NCI-H524 treated with DMSO at 0.1 percent for 48 hours (cell line): ENCODE data around the gene BTG1.

Experiments used
- DNase-seq: peaks from one replicate; lab custom pipeline; 2025; lab: John Stamatoyannopoulos, UW

BTG1 gene

DNA sequence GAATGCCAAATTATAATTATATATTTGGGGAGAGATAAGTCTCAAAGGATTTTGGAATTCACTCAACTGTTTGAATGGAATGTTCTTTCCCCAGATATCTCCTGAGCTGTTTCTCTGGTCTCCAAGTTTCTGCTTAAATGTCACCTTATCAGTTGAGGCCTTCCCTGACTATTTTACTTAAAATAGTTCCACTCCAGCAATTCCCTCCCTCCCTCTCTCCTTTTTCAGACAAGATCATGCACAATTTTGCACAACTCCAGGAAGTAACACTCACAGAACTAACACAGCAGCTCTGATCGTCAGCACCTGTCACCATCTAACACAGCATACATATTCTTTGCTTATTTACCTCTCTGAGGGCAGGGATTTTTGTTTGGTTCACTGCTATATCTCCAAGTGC, 12.5 kb downstream of the BTG1 start:
- no peak for DNase-seq

DNA sequence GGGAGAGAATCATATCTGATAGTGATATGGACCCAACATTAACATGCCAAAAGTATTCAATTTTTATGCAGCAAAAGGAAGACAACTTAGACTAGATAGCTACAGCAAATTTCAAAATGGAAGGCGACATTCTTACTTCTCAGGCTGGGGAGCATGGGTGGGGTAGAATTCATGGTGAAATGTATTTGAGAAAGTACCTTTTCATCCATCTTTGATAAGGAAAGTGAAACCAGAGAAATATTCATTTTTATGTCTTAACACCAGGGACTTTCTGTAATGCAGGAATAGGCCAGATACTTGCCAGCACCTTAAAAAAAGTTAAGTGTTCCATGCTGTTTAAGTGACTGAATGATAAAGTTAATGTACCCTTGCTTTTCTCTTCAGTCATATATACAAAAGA, 13.4 kb downstream of the BTG1 start:
- DNase-seq, result no peak

DNA sequence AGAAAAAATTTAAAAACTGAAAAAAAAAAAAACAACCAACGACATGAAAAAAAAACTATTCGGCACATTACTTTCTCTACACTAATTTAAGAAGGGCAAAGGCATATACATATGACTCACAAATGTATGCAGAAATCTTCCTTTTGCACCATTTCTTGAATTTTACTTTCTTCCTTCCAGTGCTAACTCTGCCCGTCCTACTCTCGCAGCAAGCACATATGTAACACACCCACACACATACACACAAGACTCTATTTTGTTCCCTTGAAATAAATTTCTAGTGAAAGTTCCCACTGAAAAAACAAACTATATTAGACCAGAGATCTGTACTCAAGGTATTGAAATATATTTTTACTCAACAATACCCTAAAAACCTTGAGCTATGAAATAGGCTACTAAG, 14.6 kb downstream of the BTG1 start:
- no peak for DNase-seq

DNA sequence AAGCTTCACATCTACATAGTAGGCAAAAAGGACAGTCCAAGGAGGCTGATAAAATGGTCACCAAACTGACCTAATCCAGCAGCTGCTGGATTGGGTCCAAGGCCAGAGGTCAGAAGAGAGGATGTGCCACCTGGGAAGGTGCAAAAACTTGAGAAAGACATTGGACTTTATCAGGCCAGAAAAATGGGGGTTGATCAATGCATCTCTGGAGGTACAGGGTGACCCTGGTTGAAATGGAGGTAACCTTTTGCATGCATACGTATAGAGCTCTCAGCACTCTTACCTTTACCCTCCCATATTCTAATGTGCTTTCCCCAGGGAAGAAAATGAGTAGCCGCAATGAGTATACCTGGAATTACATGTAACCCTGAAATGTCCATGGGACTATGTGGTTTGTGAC, 16.0 kb downstream of the BTG1 start:
- DNase-seq, result no peak

DNA sequence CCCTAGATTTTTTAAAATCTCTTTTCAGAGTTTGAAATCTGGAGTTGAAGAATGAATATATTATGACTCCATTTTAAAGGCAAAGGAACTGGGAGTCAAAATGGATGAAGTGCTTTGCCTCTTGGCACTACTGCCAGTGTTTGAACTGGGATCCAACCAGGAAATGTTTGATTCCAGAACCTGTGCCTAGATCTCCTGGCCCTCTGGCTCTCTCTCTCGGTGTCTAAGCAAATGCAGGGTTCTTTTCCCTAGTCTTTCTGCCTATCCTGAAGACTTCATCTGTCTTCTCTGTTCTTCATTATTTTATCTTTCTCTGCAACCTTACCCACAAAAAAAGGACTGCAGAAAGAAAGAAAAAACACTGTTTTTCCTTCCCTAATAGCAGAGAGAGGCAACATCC, 17.0 kb downstream of the BTG1 start:
- no peak for DNase-seq

DNA sequence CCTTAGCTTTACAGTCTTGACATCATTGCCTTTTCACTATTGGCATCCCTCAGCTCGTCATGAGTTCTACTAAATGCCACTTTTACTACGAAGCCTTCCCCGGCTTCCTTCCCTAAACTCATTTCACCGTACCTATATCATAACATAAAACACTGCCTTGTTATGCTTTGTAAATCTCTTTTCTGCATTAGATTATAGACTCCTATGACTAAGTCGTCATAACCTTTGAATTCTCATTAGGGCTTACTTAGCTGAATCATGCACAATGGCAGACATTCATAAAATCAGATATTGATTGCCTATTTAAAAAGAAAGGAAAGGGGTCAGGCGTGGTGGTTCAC, 21.0 kb downstream of the BTG1 start:
- no peak for DNase-seq

DNA sequence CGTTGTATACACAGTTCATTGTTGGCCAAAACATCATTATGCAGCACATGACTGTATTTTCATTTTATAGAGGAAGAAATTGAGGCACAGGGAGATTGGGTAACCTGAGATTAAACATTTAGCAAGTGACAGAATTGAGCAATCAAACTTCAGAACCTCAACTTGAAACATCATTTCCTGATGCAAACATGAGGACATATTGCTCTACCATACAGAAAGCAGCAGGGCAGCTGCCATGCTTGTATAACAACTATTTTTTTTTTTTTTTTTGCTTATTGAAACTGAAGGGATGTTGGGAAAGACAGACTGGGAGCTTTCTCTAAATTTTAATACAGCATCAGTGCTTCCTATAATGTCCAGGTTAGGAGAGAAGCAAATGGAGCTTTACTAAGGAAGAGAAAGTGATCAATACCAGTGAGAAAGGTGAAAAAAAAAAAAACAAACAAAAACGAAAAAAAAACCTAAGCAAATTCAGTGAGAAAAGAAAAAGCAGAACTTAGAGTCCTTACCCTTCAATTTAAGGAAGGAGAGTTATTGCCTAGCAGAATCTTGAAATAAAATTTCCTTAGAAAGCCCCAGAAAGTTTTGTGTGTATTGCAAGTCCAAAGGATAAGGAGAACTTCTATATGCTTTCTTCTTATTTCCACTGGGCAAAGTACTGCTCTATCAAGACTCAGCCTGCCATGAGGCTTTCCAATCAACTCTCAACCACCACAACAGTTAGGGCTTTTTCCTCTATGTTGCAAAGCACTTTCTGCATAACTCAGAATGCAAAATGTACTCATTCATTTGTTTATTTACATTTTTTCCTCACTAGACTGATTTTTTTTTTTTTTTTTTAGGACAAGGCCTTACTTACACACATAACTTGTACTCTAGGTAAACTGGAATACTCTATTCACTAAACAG, 21.6 kb downstream of the BTG1 start:
- DNase-seq, result no peak

DNA sequence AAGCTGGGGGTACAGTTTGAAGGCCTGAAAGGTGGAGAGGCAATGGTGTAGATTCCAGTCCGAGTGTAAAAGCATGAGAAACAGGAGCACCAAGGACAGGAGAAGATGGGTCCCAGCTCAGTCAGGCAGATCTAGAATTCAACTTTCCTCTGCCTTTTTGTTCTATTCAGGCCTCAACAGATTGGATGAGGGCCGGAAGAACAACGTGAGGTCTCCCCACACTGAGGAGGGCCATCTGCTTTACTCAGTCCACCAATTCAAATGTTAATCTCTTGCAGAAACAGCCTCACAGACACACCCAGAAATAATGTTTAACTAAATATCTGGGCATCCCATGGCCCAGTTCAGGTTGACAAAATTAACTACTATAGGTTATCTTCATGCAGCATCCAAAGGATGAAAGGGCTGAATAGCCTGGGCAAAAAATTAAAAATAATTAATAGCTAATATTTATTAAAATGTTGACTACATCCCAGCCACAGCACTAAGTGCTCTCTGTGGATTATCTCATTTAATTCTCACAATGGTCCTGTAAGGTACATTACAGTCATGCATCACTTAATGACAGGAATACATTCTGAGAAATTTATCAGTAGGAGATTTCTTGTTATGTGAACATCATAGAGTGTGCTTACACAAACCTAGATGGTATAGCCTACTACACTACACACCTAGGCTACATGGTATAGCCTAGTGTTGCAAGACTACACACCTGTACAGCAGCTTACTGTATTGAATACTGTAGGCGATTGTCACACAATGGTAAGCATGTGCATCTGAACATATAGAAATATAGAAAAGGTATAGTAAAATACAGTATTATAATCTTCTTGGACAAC, 22.5 kb downstream of the BTG1 start:
- DNase-seq, result no peak

DNA sequence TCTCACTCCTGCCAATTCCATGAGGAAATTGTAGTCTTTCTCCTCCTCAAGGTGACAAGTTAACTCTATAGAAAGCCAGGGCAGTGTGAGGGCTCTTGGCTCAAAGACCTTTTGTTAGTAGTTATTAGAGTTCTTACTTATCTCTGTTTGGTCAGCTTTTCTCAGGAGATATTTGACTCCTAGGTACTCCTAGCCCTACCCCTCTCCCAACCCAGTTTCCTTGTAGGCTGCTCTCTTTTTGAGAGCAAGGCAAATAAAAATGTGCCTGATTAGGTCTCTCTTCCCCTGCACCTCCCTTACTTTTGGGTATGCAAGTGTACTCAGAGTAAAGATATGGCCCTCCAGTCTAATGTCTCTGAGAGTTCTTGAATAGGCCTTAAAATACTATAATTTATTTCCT, 23.8 kb downstream of the BTG1 start:
- DNase-seq, result no peak

DNA sequence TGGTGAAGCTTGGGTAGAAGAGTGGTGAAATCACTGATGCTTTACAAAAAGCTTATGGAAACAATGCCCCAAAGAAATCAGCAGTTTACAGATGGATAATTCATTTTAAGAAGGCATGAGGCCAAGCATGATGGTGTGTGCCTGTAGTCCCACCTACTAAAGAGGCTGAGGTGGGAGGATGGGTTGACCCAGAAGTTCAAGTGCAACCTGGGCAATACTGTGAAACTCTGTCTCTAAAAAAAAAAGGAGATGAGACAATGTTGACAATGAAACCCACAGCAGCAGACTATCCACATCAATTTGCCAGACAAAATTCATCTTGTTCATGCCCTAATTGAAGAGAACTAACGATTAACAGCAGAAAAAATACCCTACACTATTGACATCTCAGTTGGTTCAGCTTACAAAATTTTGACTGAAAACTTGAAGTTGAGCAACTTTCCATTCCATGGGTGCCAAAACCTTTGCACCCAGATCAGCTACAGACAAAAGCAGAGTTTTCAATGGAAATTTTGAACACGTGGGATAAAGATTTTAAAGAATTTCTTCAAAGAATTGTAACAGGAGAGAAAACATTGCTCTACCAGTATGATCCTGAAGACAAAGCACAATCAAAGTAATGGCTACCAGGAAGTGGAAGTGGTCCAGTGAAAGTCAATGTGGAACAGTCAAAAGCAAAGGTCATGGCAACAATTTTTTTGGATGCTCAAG, 26.7 kb downstream of the BTG1 start:
- DNase-seq, result no peak

DNA sequence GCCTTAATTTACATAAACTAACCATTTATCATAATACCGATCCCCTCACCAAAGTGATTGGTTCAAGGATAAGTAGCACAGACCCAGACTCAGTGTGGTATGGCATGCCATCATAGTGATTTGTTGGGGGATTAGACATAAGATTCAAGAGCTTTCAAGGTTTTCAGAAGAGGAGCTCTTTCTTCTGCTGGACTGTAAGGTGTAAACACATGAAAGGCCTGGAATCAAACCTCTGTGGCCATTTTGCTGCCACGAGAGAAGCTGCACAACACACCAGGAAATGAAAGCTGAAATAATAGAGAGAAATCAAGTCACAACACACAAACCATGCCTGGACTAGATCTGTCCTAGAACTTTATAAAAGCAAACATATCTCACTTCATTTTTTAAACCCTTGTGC, 30.8 kb downstream of the BTG1 start:
- DNase-seq, result peak; percentile 27

DNA sequence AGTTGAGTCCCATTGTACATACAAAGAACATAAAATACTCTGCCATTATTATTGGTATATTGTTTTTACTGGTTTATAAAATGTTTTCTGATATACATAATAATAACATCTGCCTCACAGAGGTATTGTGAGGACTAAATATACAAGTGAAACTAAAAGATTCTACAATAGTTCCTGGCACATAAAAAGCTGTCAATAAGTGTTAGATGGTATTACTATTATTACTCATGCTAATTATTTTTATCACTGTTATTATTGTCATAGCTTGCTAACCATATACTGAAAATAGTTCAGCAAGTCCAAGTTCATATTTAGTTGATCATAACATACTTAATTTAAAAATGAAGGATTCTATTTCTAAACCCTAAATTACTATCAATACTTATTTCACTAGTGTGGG, 34.4 kb downstream of the BTG1 start:
- DNase-seq, result no peak

DNA sequence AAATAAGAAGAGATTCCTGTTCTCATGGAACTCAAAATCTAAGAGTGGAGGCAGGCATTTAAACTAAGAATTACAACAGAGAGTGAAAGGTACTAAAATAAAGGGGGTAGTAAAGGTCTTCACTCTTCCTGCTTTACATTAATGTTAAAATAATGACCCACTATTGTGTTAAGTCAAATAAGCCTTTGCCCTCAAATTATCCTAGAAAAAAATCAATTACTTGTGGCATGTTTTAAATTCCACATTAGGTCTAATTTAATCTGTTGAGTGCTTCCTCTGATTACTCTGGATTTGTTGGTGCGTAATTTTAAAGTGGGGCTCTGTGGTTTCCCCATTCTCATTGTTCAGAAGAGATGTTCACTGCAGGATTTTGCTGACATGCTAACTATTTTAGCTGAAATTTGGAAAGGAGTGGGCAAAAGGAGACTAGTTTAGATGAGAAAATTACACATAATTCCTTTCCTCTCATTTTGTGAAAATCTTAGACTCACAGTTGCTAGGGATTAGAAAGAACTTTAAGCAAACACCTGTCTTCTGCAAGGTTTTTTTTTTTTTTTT, 35.5 kb downstream of the BTG1 start:
- no peak for DNase-seq

DNA sequence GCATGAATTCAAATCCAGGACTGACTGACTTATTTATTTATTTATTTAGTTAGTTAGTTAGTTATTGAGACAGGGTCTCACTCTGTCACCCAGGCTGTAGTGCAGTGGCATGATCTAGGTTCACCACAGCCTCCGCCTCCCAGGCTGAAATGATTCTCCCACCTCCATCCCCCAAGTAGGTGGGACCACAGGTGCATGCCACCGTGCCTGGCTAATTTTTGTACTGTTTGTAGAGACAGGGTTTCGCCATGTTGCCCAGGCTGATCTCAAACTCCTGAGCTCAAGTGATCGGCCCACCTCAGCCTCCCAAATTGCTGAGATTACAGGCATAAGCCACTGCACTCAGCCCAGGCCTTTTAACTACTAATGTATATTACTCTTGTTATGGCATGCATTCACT, 36.0 kb downstream of the BTG1 start:
- no peak for DNase-seq

DNA sequence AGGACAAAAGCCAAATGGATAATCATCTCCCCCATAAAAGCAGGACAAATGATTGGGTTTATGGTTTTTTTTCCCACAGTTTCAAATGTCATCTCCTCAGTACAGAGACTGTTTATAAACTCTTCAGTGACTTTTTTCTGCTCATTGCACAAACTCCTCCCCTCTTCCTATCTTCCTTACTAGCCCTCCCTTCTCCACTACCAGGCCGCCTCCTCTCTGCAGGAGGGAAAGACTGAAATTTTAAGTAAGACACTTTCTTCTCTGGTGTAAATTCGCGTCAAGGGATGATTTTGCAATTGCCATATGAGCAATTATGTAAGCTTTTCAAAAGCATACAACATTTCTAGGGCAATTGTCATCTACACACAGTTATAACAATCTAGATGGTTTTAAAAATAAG, 37.0 kb downstream of the BTG1 start:
- peak; percentile 35 for DNase-seq

DNA sequence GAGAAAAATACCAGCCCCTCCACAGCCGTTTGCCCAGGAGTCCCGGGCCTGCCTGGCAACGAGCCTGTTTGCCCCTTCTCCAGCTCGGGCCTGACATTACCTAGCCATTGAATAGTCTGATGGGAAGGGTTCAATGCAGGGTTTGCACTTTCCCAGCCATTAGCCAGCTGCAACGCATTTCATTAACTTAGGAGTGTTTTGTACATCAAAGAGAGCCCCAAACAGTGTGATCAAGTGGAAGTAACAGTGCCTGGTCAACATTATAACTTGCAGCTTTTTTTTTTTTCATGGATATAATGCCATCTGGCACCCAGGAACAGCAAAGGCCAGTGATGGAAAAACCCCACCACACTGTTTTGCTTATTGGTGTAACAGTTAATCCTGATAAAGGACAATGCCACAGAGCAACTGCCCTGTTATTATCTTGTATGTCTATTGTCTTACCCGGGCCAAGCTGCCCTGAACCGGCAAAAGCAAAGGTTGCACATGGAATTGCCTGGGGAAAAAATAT, 38.0 kb downstream of the BTG1 start:
- peak; percentile 91 for DNase-seq

DNA sequence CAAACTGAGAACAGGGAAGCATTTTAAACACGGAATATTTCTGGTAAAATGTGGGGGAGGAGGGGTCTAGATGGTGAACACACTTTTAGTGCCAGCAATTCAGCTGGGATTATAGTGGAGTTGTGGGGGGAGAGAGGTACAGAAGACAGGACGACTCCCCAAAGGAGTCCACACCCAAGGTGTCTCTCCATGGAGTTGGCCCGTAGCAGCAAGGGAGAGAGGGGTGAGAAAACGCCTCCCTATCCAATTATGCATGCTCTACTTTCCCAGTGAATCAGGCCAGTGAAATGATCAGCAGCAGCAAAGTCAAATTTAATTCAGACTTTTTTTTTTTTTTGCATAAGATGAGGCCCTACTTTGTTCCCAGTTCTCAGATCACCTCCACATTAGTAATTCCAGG, 38.6 kb downstream of the BTG1 start:
- no peak for DNase-seq

DNA sequence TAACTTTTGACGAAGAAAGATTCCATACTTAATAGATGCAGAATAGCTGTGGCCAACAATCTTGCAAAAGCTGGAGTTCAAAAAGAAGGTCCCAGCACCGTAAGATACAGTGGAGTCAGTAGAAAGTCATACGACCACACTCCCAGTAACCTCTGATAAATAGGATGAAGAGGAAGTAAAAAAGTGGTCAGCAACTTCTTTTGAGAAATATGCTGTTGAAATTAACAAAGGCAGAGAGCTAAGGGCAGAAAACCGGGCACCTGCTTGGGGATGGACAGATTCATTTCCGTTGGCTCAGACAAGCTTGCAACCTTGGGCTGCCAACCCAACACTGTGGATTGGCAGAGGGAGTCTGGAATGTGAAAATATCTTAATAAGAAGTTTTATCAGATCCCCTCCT, 40.0 kb downstream of the BTG1 start:
- DNase-seq, result no peak

DNA sequence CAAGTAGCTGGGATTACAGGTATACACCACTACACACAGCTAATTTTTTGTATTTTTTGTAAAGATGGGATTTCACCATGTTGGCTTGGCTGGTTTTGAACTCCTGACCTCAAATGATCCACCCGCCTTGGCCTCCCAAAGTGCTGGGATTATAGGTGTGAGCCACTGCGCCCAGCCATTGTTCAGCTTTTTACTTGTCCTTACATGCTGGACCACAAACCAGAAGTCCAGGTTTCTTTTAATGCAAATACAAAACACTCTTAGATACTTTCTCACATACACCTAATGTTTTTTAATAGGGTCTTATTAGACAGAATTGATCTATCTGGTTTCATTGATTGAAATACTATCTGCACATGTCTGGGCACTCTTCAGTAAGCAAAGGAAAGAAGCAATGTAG, 40.5 kb downstream of the BTG1 start:
- no peak for DNase-seq

DNA sequence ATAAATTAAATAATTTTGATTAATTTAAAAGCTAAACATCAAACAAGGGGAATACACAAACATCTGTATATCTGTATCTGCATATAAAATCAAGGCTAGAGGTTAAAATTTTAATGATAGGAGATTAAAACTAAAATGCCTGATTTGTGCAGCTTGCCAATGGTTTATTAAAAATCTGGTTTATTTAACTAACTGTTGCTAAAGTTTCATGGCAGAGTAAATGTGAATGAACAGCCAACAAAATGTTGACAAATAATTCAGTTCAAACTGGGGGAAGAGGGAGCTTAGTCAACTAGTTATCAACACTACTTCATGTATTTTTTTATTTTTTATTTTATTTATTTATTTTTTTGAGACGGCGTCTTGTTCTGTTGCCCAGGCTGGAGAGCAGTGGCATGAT, 43.0 kb downstream of the BTG1 start:
- no peak for DNase-seq

DNA sequence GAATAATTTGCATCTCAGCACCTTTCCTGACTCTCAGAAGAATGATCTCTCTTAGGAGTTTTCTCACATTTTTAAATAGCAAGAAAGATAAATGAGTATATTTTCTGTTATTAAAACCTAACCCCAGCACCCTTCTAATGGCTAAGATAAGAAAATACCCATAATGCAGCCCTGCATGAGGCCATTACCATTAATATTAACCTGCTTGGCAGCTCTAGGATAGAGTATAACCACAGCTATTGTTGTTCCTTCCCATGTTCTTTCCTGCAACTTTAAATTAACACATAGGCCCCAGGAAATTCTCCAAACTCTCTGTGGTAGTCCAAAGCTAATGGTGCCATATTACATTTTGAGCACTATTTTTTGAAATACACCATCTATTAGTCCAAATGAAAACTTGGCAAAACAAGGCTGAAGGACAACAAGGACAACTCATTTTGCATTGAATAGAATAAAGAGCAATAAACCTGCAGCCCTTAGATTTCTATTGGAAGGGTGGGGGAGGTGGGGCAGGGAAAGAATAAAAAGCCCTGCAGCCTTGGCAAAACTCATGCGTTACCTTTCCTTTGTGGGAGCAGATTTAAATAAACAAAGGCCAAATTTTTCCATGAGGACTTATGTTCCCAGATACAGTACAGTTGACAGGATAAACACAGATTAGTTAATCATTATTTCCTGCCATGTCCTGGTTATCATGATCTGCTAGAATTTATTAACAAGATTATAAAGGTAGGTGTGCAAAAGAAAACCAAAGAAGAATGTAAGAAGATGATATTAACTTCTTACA, 46.9 kb downstream of the BTG1 start:
- no peak for DNase-seq
